Measurements from ENCODE around the gene ADGRB2. TPM values are rescaled to one million over a fixed set of nuclear protein-coding genes. Genes with fewer than 3 reads are reported as not detected.

ADGRB2 gene
- total RNA-seq, 2 experiments from 2014 or later, result 0.24 to 0.30 TPM

DNA sequence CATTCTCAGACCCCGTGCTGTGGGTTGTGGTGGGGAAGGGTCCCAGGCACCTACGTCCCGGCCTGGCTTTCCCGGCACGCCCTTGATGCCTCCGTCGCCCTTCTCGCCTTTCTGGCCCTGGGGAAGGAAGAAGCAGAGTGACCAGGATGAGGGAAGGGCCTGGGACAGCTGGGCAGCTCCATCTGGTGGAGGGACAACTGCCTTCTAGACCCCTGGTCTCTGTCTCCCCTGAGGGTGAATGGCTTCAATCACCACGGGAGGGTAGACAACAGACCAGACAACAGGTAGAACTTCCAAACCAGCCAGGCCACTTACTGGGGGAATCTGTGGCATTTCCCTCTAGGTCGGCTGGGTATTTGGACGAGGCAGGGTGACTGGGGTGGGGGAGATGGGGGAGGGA, 72.2 kb downstream of the ADGRB2 start:
- no peaks in the 10 kb centered on the region for H3K27me3 Mint-ChIP-seq (ENCODE audit: low read depth)
- no peaks in the 10 kb centered on the region for H3K9me3 Mint-ChIP-seq
- intact Hi-C loops (cut with micrococcal nuclease), result no loop called here
- H3K27ac Mint-ChIP-seq, result no peak overlapping the region
- DNase-seq, result no peak
- H3K36me3 Mint-ChIP-seq (ENCODE audit: low read depth), result no peaks in the 10 kb centered on the region
- no peak overlapping the region for H3K4me3 Mint-ChIP-seq
- H3K4me1 Mint-ChIP-seq (ENCODE audit: low read depth), result no peaks in the 10 kb centered on the region
- CTCF ChIA-PET, result no interaction called here

DNA sequence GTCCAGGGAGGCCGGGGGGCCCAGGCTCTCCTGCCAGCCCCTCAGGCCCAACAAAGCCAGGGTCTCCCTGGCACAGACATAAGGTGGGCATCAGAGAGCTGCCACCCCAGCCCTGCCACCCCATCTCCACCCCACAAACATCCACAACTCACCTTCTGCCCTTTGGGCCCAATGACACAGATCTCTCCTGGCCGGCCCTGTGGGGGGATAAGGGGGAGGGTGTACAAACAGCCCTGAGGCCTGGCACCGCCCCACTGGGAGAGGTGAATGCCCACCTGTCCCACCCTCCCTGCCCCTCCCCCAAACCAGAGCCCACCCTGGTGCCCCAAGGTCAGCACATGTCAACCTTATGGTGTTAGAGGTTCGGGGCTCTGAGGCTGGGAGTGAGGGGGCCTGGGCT, 72.7 kb downstream of the ADGRB2 start:
- H3K4me3 Mint-ChIP-seq, result no peak overlapping the region
- no peaks in the 10 kb centered on the region for H3K36me3 Mint-ChIP-seq (ENCODE audit: low read depth)
- no peak for DNase-seq
- no peaks in the 10 kb centered on the region for H3K27me3 Mint-ChIP-seq (ENCODE audit: low read depth)
- intact Hi-C loops (cut with micrococcal nuclease), result no loop called here
- CTCF ChIA-PET, result no interaction called here
- no peaks in the 10 kb centered on the region for H3K4me1 Mint-ChIP-seq (ENCODE audit: low read depth)
- no peak overlapping the region for H3K27ac Mint-ChIP-seq
- H3K9me3 Mint-ChIP-seq, result no peaks in the 10 kb centered on the region

DNA sequence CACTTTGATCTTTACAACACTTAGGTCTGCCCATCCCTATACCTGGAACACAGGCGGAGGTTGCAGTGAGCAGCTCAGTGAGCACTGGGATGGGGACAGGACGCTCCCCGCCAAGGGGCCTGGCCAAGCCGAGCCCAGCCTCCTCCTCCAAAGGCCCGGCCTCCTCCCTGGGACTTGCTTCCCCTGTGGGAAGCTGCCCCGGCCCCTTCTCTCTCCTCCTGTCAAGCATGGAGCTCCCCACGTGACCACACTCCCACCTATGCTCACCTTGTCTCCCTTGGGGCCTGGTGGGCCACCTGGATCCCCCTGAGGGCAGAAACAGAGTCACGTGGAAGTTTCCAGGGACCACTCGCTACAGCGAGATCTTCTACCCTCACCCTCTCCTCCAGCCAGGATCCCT, 73.2 kb downstream of the ADGRB2 start:
- no peak for DNase-seq
- no peak overlapping the region for H3K27ac Mint-ChIP-seq
- H3K27me3 Mint-ChIP-seq (ENCODE audit: low read depth), result no peaks in the 10 kb centered on the region
- H3K4me3 Mint-ChIP-seq, result no peak overlapping the region
- CTCF ChIA-PET, result no interaction called here
- intact Hi-C loops (cut with micrococcal nuclease), result no loop called here
- H3K36me3 Mint-ChIP-seq (ENCODE audit: low read depth), result no peaks in the 10 kb centered on the region
- H3K9me3 Mint-ChIP-seq, result no peaks in the 10 kb centered on the region
- no peaks in the 10 kb centered on the region for H3K4me1 Mint-ChIP-seq (ENCODE audit: low read depth)

DNA sequence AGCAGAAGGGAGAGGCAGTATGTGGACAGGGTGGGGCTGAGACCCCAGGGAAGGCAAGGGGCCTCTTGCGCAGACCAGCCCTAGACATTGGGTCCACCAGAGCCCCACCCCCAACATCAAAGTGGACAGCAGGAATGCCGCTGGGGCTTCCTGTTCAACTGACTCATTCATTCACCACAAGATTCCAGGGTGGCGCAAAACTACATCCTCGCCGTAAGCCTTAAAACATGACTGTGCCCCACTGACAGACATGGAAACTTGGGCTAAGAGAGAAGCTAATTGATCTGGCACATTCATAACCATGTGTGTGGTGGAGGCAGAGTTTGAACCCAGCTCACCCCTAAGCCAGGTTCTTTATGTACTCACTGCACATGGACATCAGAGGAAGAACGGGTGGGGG, 74.3 kb downstream of the ADGRB2 start:
- no peaks in the 10 kb centered on the region for H3K27me3 Mint-ChIP-seq (ENCODE audit: low read depth)
- no peak overlapping the region for H3K4me3 Mint-ChIP-seq
- intact Hi-C loops (cut with micrococcal nuclease), result no loop called here
- CTCF ChIA-PET, result no interaction called here
- H3K27ac Mint-ChIP-seq, result no peak overlapping the region
- no peaks in the 10 kb centered on the region for H3K9me3 Mint-ChIP-seq
- no peaks in the 10 kb centered on the region for H3K36me3 Mint-ChIP-seq (ENCODE audit: low read depth)
- H3K4me1 Mint-ChIP-seq (ENCODE audit: low read depth), result no peaks in the 10 kb centered on the region
- DNase-seq, result no peak

DNA sequence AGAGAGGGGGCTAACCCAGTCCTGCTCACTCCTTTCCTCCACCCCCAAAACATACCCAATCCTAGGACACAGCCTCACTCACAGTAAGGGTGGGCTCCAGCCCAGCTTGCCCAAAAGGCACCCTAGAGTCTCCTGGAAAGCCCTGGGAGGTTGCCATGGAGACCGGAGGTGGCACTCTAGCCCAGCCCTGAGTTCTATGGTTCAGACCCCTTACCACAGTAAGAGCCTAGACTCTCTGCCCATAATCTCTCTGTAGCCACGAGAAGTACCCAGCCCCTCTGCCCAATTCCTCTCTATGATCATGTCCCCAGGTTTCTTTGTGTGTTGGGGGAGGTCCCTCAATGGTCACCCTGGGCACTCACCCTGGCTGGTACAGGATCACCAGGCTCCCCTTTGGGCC, 74.8 kb downstream of the ADGRB2 start:
- intact Hi-C loops (cut with micrococcal nuclease), result no loop called here
- H3K27me3 Mint-ChIP-seq (ENCODE audit: low read depth), result no peaks in the 10 kb centered on the region
- no peak overlapping the region for H3K27ac Mint-ChIP-seq
- H3K9me3 Mint-ChIP-seq, result no peaks in the 10 kb centered on the region
- no peaks in the 10 kb centered on the region for H3K4me1 Mint-ChIP-seq (ENCODE audit: low read depth)
- H3K36me3 Mint-ChIP-seq (ENCODE audit: low read depth), result no peaks in the 10 kb centered on the region
- no peak overlapping the region for H3K4me3 Mint-ChIP-seq
- CTCF ChIA-PET, result no interaction called here
- DNase-seq, result no peak

DNA sequence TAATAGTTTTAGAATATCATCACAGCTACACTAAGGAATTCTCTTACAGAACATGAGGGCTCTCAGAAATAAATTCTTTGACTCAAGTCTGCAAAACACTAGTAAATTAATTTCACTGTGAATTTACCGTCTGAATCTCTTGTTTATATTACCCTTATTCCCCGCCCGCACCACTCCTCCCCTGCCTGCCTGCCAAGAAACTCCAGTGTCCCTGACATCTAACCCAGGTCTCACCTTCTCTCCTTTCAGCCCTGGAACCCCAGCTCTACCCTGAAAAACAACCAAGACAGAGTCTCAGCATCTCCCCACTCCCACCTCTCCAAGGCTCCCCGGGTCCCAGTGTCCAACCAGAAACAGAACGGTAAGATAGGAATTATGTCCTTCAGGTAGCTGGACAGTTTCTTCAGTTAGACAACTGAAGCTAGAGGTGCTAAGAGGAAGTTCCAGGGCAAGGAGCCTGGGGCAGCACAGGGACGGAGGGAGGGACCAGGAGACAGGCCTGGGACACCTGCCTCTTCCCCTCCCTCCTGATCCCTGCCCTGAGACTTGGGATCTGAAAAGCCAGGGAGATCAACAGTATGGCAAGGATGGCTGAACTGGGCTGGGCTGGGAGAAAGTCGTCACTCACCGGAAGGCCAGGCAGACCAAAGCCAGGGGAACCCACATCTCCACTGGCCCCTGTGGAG, 75.8 kb downstream of the ADGRB2 start:
- H3K4me1 Mint-ChIP-seq (ENCODE audit: low read depth), result no peaks in the 10 kb centered on the region
- no peak overlapping the region for H3K27ac Mint-ChIP-seq
- intact Hi-C loops (cut with micrococcal nuclease), result no loop called here
- H3K27me3 Mint-ChIP-seq (ENCODE audit: low read depth), result no peaks in the 10 kb centered on the region
- H3K36me3 Mint-ChIP-seq (ENCODE audit: low read depth), result no peaks in the 10 kb centered on the region
- H3K9me3 Mint-ChIP-seq, result no peaks in the 10 kb centered on the region
- CTCF ChIA-PET, result no interaction called here
- DNase-seq, result no peak
- H3K4me3 Mint-ChIP-seq, result no peak overlapping the region

DNA sequence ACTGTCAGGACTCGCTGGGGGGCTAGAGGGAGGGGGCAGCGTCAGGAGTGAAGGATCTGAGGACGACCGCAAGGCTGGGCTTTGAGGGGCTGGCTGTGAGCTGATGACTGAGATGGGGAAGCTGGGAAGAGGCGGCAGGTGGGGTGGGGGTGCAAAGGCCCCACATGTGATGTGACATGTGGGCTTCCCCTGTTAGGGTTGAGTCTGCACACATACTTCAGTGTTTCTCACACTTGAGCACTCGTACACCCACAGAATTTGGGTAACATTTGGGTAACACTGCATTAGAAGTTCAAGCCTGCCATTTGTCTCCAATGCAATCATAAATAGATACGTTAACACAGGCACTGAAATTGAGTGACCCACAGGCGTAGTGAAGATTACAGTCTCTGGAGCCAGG, 76.5 kb downstream of the ADGRB2 start:
- H3K9me3 Mint-ChIP-seq, result no peaks in the 10 kb centered on the region

DNA sequence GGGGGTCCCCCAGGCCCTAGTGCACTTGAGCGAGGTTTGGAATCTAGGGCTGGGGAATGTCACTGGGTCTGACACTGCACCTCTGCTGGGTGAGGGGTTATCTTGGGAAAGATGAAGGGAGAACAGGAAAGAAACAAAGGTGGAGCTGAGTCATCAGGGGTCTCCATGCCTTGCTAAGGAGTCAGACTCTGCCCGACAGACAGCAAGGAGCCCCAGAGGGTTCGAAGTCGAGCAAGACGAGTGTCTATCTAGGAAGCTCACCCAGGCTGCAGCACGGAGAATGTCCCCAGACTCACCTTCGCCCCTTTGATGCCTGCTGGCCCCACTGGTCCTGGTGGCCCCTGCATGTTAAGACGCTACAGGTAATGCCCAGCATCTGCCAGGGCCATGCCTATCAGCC, 78.3 kb downstream of the ADGRB2 start:
- H3K27ac Mint-ChIP-seq, result no peak overlapping the region
- CTCF ChIA-PET, result interaction anchor here (1.0 kb wide), 1 partner anchor 20 kb away, joined by 4 read pairs; no protein-coding TSS in a partner anchor
- H3K4me1 Mint-ChIP-seq (ENCODE audit: low read depth), result no peaks in the 10 kb centered on the region
- H3K27me3 Mint-ChIP-seq (ENCODE audit: low read depth), result no peaks in the 10 kb centered on the region
- no peaks in the 10 kb centered on the region for H3K9me3 Mint-ChIP-seq
- H3K4me3 Mint-ChIP-seq, result no peak overlapping the region
- DNase-seq, result no peak
- intact Hi-C loops (cut with micrococcal nuclease), result no loop called here
- no peaks in the 10 kb centered on the region for H3K36me3 Mint-ChIP-seq (ENCODE audit: low read depth)

More for the DNA sequence above, 76.5 kb downstream of the ADGRB2 start:
- Mint-ChIP-seq H3K27me3 (ENCODE audit: low read depth) (no peaks in the 10 kb centered on the region), H3K4me1 (ENCODE audit: low read depth) (no peaks in the 10 kb centered on the region), H3K4me3 (no peak overlapping the region), H3K36me3 (ENCODE audit: low read depth) (no peaks in the 10 kb centered on the region), H3K27ac (no peak overlapping the region)
- CTCF ChIA-PET, result no interaction called here
- no peak for DNase-seq
- intact Hi-C loops (cut with micrococcal nuclease), result no loop called here

DNA sequence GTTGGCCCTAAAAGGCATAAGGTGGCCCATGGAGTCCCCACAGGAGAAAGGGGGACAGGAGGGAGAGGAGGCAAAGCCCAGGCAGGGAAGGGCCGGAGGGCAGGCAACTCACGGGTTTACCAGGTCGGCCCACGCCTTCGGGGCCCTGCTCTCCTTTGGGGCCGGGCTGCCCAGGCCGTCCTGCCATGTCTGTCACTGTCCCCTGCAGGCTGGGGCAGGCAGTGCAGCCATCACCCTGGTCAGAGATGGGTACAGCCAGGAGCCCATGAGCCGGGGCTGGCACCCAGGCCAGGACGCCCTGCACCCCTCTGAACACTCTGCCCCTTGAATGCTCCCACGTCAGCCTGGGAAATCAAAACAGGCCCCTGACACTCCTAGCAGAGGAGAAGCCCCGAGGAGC, 80.1 kb downstream of the ADGRB2 start:
- CTCF ChIA-PET, result interaction anchor here (0.5 kb wide), 1 partner anchor 46 kb away, joined by 7 read pairs; no protein-coding TSS in a partner anchor
- DNase-seq, result no peak

DNA sequence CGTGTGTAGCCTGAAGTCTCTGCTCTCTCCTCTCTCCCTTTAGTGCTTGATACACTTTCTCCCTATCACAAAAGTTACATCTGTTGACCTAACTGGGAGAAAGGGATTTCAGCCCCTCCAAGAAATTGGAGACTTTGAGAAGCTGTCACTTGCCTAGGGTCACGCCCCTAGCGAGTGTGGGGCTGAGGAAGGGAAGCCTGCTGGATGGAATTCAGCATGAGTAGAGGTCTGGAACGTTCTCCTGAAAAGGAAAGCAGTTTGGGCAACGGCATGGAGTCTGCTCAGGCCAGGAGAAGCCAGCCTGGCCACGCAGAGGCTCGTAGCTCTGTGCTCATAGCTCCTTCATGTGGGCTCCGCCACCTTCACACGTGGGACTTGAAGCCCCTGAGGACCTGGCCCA, 82.7 kb downstream of the ADGRB2 start:
- Mint-ChIP-seq H3K9me3 (no peaks in the 10 kb centered on the region), H3K27me3 (ENCODE audit: low read depth) (no peaks in the 10 kb centered on the region), H3K36me3 (ENCODE audit: low read depth) (no peaks in the 10 kb centered on the region), H3K4me1 (ENCODE audit: low read depth) (no peaks in the 10 kb centered on the region), H3K4me3 (no peak overlapping the region), H3K27ac (no peak overlapping the region)
- CTCF ChIA-PET, result no interaction called here
- intact Hi-C loops (cut with micrococcal nuclease), result no loop called here
- no peak for DNase-seq

More for the DNA sequence above, 80.1 kb downstream of the ADGRB2 start:
- intact Hi-C loops (cut with micrococcal nuclease), result no loop called here
- Mint-ChIP-seq H3K27ac (no peak overlapping the region), H3K9me3 (no peaks in the 10 kb centered on the region), H3K4me1 (ENCODE audit: low read depth) (no peaks in the 10 kb centered on the region), H3K27me3 (ENCODE audit: low read depth) (no peaks in the 10 kb centered on the region), H3K4me3 (no peak overlapping the region), H3K36me3 (ENCODE audit: low read depth) (no peaks in the 10 kb centered on the region)

DNA sequence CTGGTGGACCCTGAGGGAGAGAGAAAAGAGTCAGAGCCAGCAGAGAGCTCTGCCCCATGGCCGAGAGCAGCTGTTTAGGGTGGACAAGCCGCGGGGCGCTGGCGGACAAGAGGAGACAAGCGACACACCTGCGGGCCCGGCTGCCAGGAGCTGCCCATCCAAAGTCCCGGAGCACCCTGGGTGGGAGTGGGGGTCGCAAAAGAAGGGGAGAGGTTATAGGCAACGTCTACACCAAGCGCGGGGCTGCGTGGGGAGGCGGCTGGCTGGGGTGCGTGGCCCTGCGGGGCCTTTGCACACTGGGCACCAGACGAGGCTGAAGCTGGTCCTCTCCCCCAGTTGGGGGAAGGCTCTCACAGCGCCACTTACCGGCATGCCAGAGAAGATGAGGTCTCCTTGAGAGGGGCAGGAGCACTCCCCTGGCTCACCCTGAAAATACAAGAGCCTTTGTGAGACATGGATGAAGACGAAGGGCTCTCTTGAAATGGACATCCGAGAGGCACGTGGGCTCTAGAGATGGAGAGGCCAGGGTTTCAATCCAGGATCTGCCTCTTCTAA, 84.4 kb downstream of the ADGRB2 start:
- DNase-seq, result no peak
- H3K9me3 Mint-ChIP-seq, result no peaks in the 10 kb centered on the region
- H3K27ac Mint-ChIP-seq, result no peak overlapping the region
- no peaks in the 10 kb centered on the region for H3K27me3 Mint-ChIP-seq (ENCODE audit: low read depth)
- no peaks in the 10 kb centered on the region for H3K4me1 Mint-ChIP-seq (ENCODE audit: low read depth)
- CTCF ChIA-PET, result interaction anchor here (0.9 to 1.4 kb wide), 2 partner anchors 10 to 131 kb away, joined by 3 read pairs; no protein-coding TSS in a partner anchor
- H3K36me3 Mint-ChIP-seq (ENCODE audit: low read depth), result no peaks in the 10 kb centered on the region
- H3K4me3 Mint-ChIP-seq, result no peak overlapping the region
- intact Hi-C loops (cut with micrococcal nuclease), result no loop called here

DNA sequence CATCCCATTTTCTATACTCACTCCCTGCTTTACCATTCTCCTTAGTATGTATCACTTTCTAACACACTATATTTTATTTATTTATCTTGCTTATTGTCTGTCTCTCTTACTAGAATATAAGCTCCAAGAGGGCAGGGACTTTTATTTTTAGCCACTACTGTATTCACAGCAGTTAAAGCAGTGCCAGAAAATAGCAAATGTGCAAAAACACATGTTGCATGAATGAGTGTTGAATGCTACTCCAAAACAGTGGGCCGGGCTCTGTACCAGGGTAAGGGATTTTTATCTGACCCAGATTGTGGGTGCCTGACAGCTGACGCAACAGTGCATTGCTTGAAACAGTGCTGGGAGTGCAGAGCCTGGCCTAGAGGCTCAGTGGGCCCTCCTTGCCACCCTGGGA, 85.0 kb downstream of the ADGRB2 start:
- H3K36me3 Mint-ChIP-seq (ENCODE audit: low read depth), result no peaks in the 10 kb centered on the region
- H3K4me1 Mint-ChIP-seq (ENCODE audit: low read depth), result no peaks in the 10 kb centered on the region
- no peak overlapping the region for H3K27ac Mint-ChIP-seq
- H3K27me3 Mint-ChIP-seq (ENCODE audit: low read depth), result no peaks in the 10 kb centered on the region
- DNase-seq, result no peak
- intact Hi-C loops (cut with micrococcal nuclease), result no loop called here
- CTCF ChIA-PET, result interaction anchor here (0.6 to 1.4 kb wide), 3 partner anchors 9 to 194 kb away, joined by 3 to 5 read pairs (median 3); no protein-coding TSS in a partner anchor
- H3K9me3 Mint-ChIP-seq, result no peaks in the 10 kb centered on the region
- H3K4me3 Mint-ChIP-seq, result no peak overlapping the region

DNA sequence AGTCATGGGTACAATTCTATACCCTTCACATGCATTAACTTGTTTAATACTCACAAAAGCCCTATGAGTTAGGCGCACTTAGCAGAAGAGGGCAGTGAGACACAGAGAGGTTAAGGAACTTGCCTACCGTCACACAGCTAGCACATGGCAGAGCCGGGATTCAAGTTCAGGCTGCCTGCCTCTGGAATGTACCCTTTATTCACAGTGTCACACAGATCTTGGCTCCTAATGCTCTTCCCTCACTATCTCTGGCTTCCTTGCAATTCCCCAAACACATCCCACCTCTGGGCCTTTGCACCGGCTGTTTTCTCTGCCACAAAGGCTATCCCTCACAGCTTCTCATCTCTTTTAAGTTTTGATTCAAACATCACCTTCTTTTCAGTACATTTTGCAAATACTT, 85.5 kb downstream of the ADGRB2 start:
- intact Hi-C loops (cut with micrococcal nuclease), result no loop called here
- CTCF ChIA-PET, result interaction anchor here (0.6 to 1.4 kb wide), 3 partner anchors 9 to 194 kb away, joined by 3 to 5 read pairs (median 3); no protein-coding TSS in a partner anchor
- no peaks in the 10 kb centered on the region for H3K36me3 Mint-ChIP-seq (ENCODE audit: low read depth)

More for the DNA sequence above, 85.5 kb downstream of the ADGRB2 start:
- Mint-ChIP-seq H3K9me3 (no peaks in the 10 kb centered on the region), H3K4me1 (ENCODE audit: low read depth) (no peaks in the 10 kb centered on the region), H3K27me3 (ENCODE audit: low read depth) (no peaks in the 10 kb centered on the region), H3K4me3 (no peak overlapping the region), H3K27ac (no peak overlapping the region)
- no peak for DNase-seq
